AG20443 (cell line): Measurements from ENCODE around the gene LSAMP.
A peak's percentile ranks its signal among the peaks of the same experiment; 100 is the strongest.

Experiments used
- DNase-seq: peaks from one replicate; pipeline ENCODE4 v3.0.0; 2012; ENCODE audit warnings: low spot score, mixed read lengths

LSAMP gene

GRCh38 chr3:116354382-116354781 lies 90.9 kb downstream of the LSAMP start:
- no peak for DNase-seq

GRCh38 chr3:116350119-116350733 lies 95.1 kb downstream of the LSAMP start:
- DNase-seq = no peak

GRCh38 chr3:116348216-116348615 lies 97.1 kb downstream of the LSAMP start:
- no peak for DNase-seq

- no peak for DNase-seq
Measured at GRCh38 chr3:116342499-116342898, 102.8 kb downstream of the LSAMP start.

GRCh38 chr3:116341899-116342298 lies 103.4 kb downstream of the LSAMP start:
- no peak for DNase-seq

GRCh38 chr3:116341381-116341780 lies 103.9 kb downstream of the LSAMP start:
- no peak for DNase-seq

- peak; percentile 18 for DNase-seq
Measured at GRCh38 chr3:116340680-116341216, 104.5 kb downstream of the LSAMP start.

- DNase-seq = peak; percentile 58
Measured at GRCh38 chr3:116339441-116340028, 105.8 kb downstream of the LSAMP start.

- DNase-seq = no peak
Measured at GRCh38 chr3:116338713-116339112, 106.6 kb downstream of the LSAMP start.

GRCh38 chr3:116337229-116337628 lies 108.1 kb downstream of the LSAMP start:
- no peak for DNase-seq

- no peak for DNase-seq
Measured at GRCh38 chr3:116331380-116331779, 113.9 kb downstream of the LSAMP start.

GRCh38 chr3:116322750-116323375 lies 122.4 kb downstream of the LSAMP start:
- DNase-seq = no peak

GRCh38 chr3:116318370-116318769 lies 126.9 kb downstream of the LSAMP start:
- DNase-seq = no peak

- no peak for DNase-seq
Measured at GRCh38 chr3:116316771-116317170, 128.5 kb downstream of the LSAMP start.

GRCh38 chr3:116314476-116314875 lies 130.8 kb downstream of the LSAMP start:
- DNase-seq = no peak

- no peak for DNase-seq
Measured at GRCh38 chr3:116306720-116307119, 138.6 kb downstream of the LSAMP start.

- no peak for DNase-seq
Measured at GRCh38 chr3:116306149-116306548, 139.1 kb downstream of the LSAMP start.

GRCh38 chr3:116302087-116302747 lies 143.1 kb downstream of the LSAMP start:
- DNase-seq = no peak

- no peak for DNase-seq
Measured at GRCh38 chr3:116301422-116301821, 143.9 kb downstream of the LSAMP start.

GRCh38 chr3:116300226-116300625 lies 145.1 kb downstream of the LSAMP start:
- DNase-seq = no peak

- no peak for DNase-seq
Measured at GRCh38 chr3:116299646-116300081, 145.6 kb downstream of the LSAMP start.

GRCh38 chr3:116298151-116298550 lies 147.1 kb downstream of the LSAMP start:
- DNase-seq = no peak

GRCh38 chr3:116291141-116291540 lies 154.1 kb downstream of the LSAMP start:
- no peak for DNase-seq
